ENCODE results near the gene ELOVL6. TPM values are rescaled to one million over a fixed set of nuclear protein-coding genes. Genes with fewer than 3 reads are reported as not detected.

ELOVL6 gene
- total RNA-seq, 1 experiment from 2014 or later = 25.3 TPM

GRCh38 chr4:110108422-110108821, 90.0 kb downstream of the ELOVL6 start:
- intact Hi-C loops (cut with micrococcal nuclease; ENCODE audit: unreplicated experiment) = no loop called here
- CTCF ChIA-PET = no interaction called here

GRCh38 chr4:110107866-110108265, 90.5 kb downstream of the ELOVL6 start:
- CTCF ChIA-PET = interaction anchor here (0.5 kb wide), 1 partner anchor 12 kb away, joined by 3 read pairs; no protein-coding TSS in a partner anchor
- intact Hi-C loops (cut with micrococcal nuclease; ENCODE audit: unreplicated experiment) = no loop called here

More at GRCh38 chr4:110108422-110108821, 90.0 kb downstream of the ELOVL6 start:
- peaks cover 16% of the 10 kb centered on the region; the same call in 1 of the 2 replicates for H3F3A ChIP-seq (ENCODE audit: insufficient read depth, low read depth)
- no peak overlapping the region for H3K4me2 ChIP-seq
- no peak for DNase-seq
- TF ChIP-seq CTCF (conservative IDR thresholded peaks at IDR 0.05) (no peak), EZH2 (IDR thresholded peaks at IDR 0.05; ENCODE audit: low read depth) (no peak)
- no peak overlapping the region for H2AFZ ChIP-seq
- no peak overlapping the region for H3K4me3 ChIP-seq
- POLR2A ChIA-PET (ENCODE audit: unreplicated experiment) = no interaction called here
- H3K27me3 ChIP-seq (ENCODE audit: insufficient read depth, low read depth) = no peaks in the 10 kb centered on the region
- no peaks in the 10 kb centered on the region for H4K20me1 ChIP-seq (ENCODE audit: insufficient read depth)
- no peaks in the 10 kb centered on the region for H3K9me2 ChIP-seq (ENCODE audit: insufficient read depth)
- H3K36me3 ChIP-seq (ENCODE audit: low read depth) = no peaks in the 10 kb centered on the region
- peak overlapping the region; percentile 93; the same call in 1 of the 2 replicates for H3K27ac ChIP-seq
- no peaks in the 10 kb centered on the region for H3K9me3 ChIP-seq (ENCODE audit: insufficient read depth, low read depth)
- peaks cover 29% of the 10 kb centered on the region for H3K4me1 ChIP-seq (replicated peaks; ENCODE audit: insufficient read depth)
- BruUV-seq (replicated peaks) = no TSS peak
- peaks cover 9% of the 10 kb centered on the region; the same call in 1 of the 2 replicates for H3K79me2 ChIP-seq (ENCODE audit: low read depth)

GRCh38 chr4:110106931-110107296, 91.5 kb downstream of the ELOVL6 start:
- BruUV-seq (replicated peaks) = no TSS peak

More at GRCh38 chr4:110107866-110108265, 90.5 kb downstream of the ELOVL6 start:
- Histone ChIP-seq H3F3A (ENCODE audit: insufficient read depth, low read depth) (peaks cover 16% of the 10 kb centered on the region; the same call in 1 of the 2 replicates), H3K36me3 (ENCODE audit: low read depth) (no peaks in the 10 kb centered on the region), H3K27me3 (ENCODE audit: insufficient read depth, low read depth) (no peaks in the 10 kb centered on the region), H3K9me3 (ENCODE audit: insufficient read depth, low read depth) (no peaks in the 10 kb centered on the region), H3K4me3 (no peak overlapping the region), H3K4me2 (peak overlapping the region; percentile 77), H3K79me2 (ENCODE audit: low read depth) (peaks cover 9% of the 10 kb centered on the region; the same call in 1 of the 2 replicates), H2AFZ (no peak overlapping the region), H3K4me1 (replicated peaks; ENCODE audit: insufficient read depth) (peaks cover 29% of the 10 kb centered on the region), H3K27ac (peak overlapping the region; percentile 93), H4K20me1 (ENCODE audit: insufficient read depth) (no peaks in the 10 kb centered on the region), H3K9me2 (ENCODE audit: insufficient read depth) (no peaks in the 10 kb centered on the region)
- no peak for TF ChIP-seq EZH2 (IDR thresholded peaks at IDR 0.05; ENCODE audit: low read depth)
- TF ChIP-seq CTCF (conservative IDR thresholded peaks at IDR 0.05) = no peak
- POLR2A ChIA-PET (ENCODE audit: unreplicated experiment) = no interaction called here
- BruUV-seq (replicated peaks) = no TSS peak
- DNase-seq = peak in 1 of 2 experiments; percentile 44

More at GRCh38 chr4:110106931-110107296, 91.5 kb downstream of the ELOVL6 start:
- TF ChIP-seq EZH2 (IDR thresholded peaks at IDR 0.05; ENCODE audit: low read depth) (no peak), CTCF (conservative IDR thresholded peaks at IDR 0.05) (no peak)
- ChIA-PET POLR2A (ENCODE audit: unreplicated experiment) (no interaction called here), CTCF (no interaction called here)
- H2AFZ ChIP-seq = no peak overlapping the region
- peak overlapping the region; percentile 77 for H3K4me2 ChIP-seq
- no peak overlapping the region for H3K4me3 ChIP-seq
- H3K4me1 ChIP-seq (replicated peaks; ENCODE audit: insufficient read depth) = peaks cover 29% of the 10 kb centered on the region
- H4K20me1 ChIP-seq (ENCODE audit: insufficient read depth) = no peaks in the 10 kb centered on the region
- H3K36me3 ChIP-seq (ENCODE audit: low read depth) = no peaks in the 10 kb centered on the region
- DNase-seq = peak in 1 of 2 experiments; percentile 61
- H3K27me3 ChIP-seq (ENCODE audit: insufficient read depth, low read depth) = no peaks in the 10 kb centered on the region
- no peaks in the 10 kb centered on the region for H3K9me2 ChIP-seq (ENCODE audit: insufficient read depth)
- intact Hi-C loops (cut with micrococcal nuclease; ENCODE audit: unreplicated experiment) = no loop called here
- no peaks in the 10 kb centered on the region for H3K9me3 ChIP-seq (ENCODE audit: insufficient read depth, low read depth)
- H3K79me2 ChIP-seq (ENCODE audit: low read depth) = peaks cover 9% of the 10 kb centered on the region; the same call in 1 of the 2 replicates
- H3F3A ChIP-seq (ENCODE audit: insufficient read depth, low read depth) = peaks cover 16% of the 10 kb centered on the region; the same call in 1 of the 2 replicates
- H3K27ac ChIP-seq = peak overlapping the region; percentile 93
